ENCODE data around the gene TRIM3.
A peak's percentile ranks its signal among the peaks of the same experiment; 100 is the strongest.
"Not testable (repeated sequence)": the region's sequence is repeated elsewhere in the genome, so short reads cannot be mapped to it uniquely, and the experiment has no call there.

Gene TRIM3

GRCh38 chr11:6473451-6474412 lies at the start of gene TRIM3:
TRIM3 (minus strand) TSS chr11:6473941; CDS start chr11:6465695, 8,246 bp downstream.
- peak; percentile 54 to 64 for DNase-seq (ENCODE audit: low read depth in 2 of 2)

- peak; percentile 26 to 33 for DNase-seq (ENCODE audit: low read depth in 2 of 2)
These were observed 49.5 kb upstream of the TRIM3 start for GRCh38 chr11:6523253-6523652.

GRCh38 chr11:6521946-6522345 lies 48.2 kb upstream of the TRIM3 start:
- DNase-seq (ENCODE audit: low read depth in 2 of 2) = not testable (repeated sequence)

- no peak for DNase-seq (ENCODE audit: low read depth in 2 of 2)
These were observed 46.5 kb upstream of the TRIM3 start for GRCh38 chr11:6520265-6520664.

- DNase-seq (ENCODE audit: low read depth in 2 of 2) = no peak
These were observed 43.1 kb upstream of the TRIM3 start for GRCh38 chr11:6516865-6517264.

GRCh38 chr11:6505577-6506240 lies 32.0 kb upstream of the TRIM3 start:
- peak; percentile 17 to 27 for DNase-seq (ENCODE audit: low read depth in 2 of 2)

GRCh38 chr11:6504166-6504565 lies 30.4 kb upstream of the TRIM3 start:
- DNase-seq (ENCODE audit: low read depth in 2 of 2) = no peak

GRCh38 chr11:6502382-6502781 lies 28.6 kb upstream of the TRIM3 start:
- DNase-seq (ENCODE audit: low read depth in 2 of 2) = no peak

- DNase-seq (ENCODE audit: low read depth in 2 of 2) = no peak
These were observed 24.8 kb upstream of the TRIM3 start for GRCh38 chr11:6498544-6498943.

GRCh38 chr11:6498121-6498520 lies 24.4 kb upstream of the TRIM3 start:
- DNase-seq (ENCODE audit: low read depth in 2 of 2) = no peak

- DNase-seq (ENCODE audit: low read depth in 2 of 2) = no peak
These were observed 23.5 kb upstream of the TRIM3 start, which contains the start of gene DNHD1 for GRCh38 chr11:6497069-6497839. DNHD1 (plus strand) TSS chr11:6497280; CDS start chr11:6498216, 936 bp downstream.

GRCh38 chr11:6489306-6489705 lies 15.6 kb upstream of the TRIM3 start:
- no peak for DNase-seq (ENCODE audit: low read depth in 2 of 2)

GRCh38 chr11:6488821-6489220 lies 15.1 kb upstream of the TRIM3 start:
- no peak for DNase-seq (ENCODE audit: low read depth in 2 of 2)

- no peak for DNase-seq (ENCODE audit: low read depth in 2 of 2)
These were observed 14.6 kb upstream of the TRIM3 start for GRCh38 chr11:6488342-6488741.

- no peak for DNase-seq (ENCODE audit: low read depth in 2 of 2)
These were observed 13.2 kb upstream of the TRIM3 start for GRCh38 chr11:6486938-6487337.

GRCh38 chr11:6486256-6486655 lies 12.5 kb upstream of the TRIM3 start:
- DNase-seq (ENCODE audit: low read depth in 2 of 2) = no peak

- no peak for DNase-seq (ENCODE audit: low read depth in 2 of 2)
These were observed 11.9 kb upstream of the TRIM3 start for GRCh38 chr11:6485661-6486060.

GRCh38 chr11:6483015-6483414 lies 9.3 kb upstream of the TRIM3 start:
- no peak for DNase-seq (ENCODE audit: low read depth in 2 of 2)

- no peak for DNase-seq (ENCODE audit: low read depth in 2 of 2)
These were observed 8.7 kb upstream of the TRIM3 start for GRCh38 chr11:6482441-6482840.

- no peak for DNase-seq (ENCODE audit: low read depth in 2 of 2)
These were observed 8.2 kb upstream of the TRIM3 start for GRCh38 chr11:6481924-6482275.

GRCh38 chr11:6481012-6481923 lies 7.5 kb upstream of the TRIM3 start, which contains the start of the genes ARFIP2 and TIMM10B:
ARFIP2 (minus strand) TSS chr11:6481331; CDS start chr11:6480421, 910 bp downstream.
TIMM10B (plus strand) TSS chr11:6481501; CDS start chr11:6481517, 16 bp downstream.
- DNase-seq (ENCODE audit: low read depth in 2 of 2) = peak; percentile 89 to 93
